Measurements from ENCODE around the gene GAB1.
A peak's percentile ranks its signal among the peaks of the same experiment; 100 is the strongest.

Gene GAB1

DNA sequence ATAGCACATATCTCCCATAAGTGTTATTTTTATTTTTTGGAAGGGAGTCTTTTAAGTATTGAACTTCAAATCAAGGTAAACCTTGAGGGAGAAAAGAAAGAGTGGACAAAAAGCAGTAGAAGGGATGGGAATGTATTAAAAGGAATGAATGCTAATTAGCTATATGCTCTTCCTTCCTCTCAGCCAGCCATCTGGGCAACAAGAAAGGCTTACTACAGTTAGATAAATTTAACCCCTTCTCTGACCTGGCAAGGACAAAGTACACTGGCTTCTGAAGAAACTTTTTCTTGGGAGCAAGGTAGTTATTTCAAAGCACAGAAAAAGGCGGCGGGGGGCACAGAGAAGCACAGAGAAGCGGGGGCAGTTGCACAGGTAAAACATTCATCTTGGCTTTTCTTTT, 54.6 kb downstream of the GAB1 start:
- no peak for FAIRE-seq

DNA sequence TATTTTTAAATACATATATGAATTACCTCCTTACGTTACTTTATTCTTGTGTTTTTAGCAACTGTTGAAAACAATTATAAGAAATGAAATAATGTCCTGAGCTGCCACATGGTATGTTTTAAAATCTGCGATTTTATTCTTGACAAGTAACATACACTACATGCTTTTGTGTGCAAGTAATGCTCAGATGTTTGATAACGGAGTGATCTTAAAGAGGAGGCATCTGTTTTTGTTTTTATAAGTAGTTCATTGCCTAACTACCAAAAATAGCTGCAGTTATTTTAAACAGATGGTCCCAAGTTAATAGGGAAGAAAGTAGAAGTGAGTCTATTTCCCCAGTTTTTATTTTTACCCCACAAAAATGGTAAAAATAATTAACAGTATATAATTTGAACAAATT, 55.2 kb downstream of the GAB1 start:
- no peak for FAIRE-seq

DNA sequence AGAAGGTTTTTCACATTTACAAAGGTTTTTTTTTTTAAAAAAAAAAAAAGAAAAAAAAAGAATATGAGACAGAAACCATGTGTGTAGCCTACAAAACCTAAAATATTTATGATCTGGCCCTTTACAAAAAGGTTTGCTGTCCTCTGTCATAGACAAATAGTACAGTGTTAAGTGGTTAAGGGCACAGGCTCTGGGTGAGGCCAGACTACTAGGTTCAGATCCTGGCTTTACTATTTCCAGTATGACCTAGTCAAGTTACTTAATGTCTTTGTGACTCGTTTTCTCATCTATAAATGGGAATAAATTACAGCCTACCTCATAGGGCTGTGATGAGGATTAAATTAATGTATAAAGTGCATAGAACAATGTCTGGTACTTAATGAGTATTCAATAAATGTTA, 56.5 kb downstream of the GAB1 start:
- FAIRE-seq: no peak

DNA sequence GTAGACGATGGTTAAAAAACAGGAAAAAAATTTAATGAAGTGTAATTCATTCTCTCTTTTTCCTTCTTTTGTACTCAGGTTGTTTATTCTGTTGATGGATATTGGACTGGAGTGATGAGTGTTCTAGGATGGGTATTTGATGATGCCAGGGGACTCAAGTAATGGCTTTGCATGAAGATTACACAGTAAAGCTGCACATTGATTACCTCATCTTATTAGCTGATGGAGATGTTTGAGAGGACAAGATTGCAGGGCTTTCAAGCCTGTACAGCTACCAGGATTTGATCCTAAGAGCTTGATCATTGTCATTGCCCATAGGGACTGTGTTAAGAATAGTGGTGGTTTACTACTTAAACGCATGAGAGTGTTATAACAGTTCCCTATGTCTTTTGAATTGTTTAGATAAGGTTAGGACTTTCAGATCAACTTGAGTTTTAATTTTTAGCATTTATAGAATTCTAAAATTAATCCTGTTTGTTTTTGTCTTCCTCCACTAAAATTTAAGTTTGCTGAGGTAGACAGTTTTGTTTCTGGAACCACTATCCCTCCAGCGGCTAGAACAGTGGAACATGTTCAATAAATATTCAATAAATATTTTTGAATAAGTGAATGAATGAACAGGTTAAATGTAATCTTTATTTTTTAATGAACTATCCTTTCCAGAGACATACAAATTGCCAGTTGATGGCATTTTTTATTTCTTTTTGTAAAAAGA, 58.2 kb downstream of the GAB1 start:
- FAIRE-seq: no peak

DNA sequence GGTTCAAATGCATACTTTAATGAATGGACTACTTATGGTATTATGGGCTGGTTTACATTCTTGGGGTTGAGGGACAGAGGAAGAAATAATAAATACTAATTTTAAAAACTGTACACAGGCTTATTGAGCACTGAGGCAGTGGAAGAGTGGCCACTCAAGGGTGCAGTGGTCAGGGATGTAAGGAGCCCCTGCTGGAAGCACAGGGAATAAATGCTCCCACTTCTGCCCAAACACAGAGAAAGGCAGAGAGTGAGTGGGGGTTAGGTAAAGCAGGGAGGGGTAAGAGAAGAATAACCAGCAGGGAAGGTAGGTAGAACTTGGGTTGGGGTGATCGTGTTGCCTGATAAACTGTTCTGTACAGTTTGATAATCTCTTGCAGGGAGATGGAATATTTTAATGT, 60.0 kb downstream of the GAB1 start:
- FAIRE-seq: no peak

DNA sequence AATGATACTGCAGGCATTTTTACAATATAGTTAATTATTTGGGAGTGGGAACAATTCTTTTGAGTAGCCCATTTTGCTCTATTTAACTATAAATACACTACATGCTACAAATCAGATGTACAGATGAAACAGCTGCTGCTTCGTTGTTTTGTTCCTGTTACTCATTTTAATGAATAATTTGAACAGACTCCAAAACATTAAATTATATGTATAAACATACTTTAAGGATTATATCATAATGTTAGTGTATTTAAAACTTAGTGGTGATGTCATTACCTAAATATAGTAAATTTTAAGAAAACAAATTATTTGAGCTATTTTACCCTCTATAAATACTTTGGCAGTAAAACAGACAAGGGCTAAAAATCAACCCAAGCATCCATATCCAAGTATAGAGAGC, 60.7 kb downstream of the GAB1 start:
- FAIRE-seq: peak; percentile 14

DNA sequence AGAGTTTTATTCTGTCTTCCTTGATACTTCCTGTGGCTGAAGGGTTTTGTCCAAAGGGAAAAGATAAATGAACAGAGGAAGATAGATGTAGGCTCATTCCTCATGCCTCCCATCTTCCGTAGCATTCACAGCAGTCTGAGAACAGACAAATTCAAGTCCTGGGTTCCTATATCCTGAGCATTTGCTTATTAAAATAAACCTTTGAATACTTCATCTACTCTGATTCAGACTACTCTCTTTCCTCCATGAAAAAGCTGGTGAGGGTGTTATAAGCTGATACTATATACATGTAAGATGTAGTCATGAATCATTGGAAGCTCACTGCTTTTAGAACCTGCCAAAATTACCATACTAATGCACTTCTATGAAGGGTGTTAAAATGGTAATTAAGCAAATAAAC, 61.2 kb downstream of the GAB1 start:
- FAIRE-seq: no peak

DNA sequence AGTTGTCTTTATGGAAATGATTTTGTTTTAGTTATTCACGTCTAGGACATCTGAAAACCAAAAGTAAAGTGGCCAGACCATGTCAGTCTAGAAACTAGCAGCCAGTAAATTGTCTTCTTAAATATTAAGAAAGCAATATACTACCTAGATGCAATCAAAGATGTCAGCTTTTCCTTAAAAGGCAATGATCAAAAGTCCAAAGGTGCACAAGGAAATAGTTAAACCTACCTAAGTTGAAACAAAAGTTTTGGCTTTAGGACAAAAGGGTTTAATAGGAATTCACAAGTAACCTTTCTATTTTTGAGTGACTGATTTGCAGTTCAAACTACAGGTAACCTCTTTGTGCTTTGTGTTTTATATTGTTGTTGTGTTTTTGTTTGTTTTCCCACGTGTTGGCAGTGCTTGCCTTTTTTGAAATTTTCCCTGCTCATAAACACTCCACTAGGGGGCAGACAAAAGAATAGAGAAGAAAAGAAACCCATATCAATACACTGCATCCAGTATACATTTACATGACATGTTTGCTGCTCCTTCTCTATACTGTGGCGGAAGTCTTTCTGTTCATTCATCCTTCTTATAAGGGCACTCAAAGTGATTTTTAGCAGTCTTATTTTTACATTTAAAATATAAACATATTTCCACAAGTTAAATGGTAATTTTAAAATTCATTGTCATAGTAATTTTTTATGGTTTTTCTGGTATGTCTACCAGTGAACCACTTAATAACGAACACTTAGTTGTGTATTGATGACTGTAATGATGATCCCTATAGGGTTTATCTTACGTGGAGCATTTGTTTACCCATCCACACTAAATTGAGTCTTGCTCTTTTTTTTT, 62.7 kb downstream of the GAB1 start:
- peak; percentile 43 for FAIRE-seq

DNA sequence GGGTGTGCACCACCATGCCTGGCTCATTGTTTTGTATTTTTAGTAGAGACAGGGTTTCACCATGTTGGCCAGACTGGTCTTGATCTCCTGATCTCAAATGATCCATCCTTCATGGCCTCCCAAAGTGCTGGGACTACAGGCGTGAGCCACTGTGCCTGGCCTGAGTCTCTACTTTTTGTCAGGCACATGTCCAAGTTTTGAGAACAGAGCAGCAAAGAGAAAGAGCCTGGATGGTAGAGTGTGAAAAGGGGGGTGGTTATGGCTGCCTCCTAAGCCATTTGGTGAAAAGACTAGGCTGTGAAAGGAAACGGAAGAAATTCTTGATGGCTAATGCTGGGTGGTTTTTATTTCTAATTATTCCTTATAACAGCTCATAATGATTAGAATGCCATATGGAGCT, 63.4 kb downstream of the GAB1 start:
- FAIRE-seq: no peak

DNA sequence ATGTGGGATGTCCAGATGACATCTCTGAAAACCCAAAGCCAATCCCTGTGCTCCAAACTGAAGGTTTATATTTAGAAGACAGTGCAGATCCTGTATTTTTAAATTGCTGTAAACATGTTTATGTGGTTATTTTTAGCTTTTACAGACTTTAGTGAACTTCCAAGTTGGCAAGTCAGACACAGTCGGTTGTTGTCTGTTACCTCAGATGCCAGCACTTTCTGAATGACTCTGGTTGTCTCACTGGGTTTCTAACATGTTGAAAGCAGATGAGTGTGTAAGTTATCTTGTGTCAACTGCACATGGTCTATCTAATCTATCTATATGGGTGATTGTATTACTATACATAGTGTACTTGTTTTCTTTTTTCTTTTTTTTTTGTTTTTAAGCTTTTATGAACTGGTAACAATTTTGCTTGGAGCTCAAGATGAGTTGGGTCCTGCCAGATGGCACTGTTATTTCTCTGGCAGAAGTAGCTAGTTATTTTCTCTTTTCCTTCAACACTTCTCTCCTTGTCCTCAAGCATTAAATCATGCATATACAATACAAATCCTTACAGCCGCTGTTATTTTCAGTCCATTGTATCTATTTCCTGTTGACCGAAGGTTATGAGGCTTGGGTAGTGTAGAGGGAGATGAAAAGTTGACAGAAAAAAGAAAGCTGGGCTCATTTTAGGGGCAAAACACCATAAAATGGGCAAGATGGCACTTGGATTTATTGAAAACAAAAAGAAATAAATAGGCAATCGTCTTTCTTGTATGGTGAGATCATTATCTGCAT, 66.3 kb downstream of the GAB1 start:
- no peak for FAIRE-seq

DNA sequence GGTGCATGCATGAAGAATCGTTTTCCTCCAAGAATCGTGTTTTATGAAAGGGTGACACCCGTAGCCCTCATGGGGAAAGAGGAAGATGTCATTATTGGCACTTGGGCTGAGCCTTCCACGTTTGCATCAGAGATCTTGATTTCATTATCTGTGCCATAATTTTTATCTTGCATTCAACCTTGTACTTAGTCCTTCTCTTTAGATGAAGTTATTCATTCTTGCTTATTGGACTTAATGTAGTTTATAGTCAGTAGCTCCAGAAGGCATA, 66.8 kb downstream of the GAB1 start:
- no peak for FAIRE-seq

DNA sequence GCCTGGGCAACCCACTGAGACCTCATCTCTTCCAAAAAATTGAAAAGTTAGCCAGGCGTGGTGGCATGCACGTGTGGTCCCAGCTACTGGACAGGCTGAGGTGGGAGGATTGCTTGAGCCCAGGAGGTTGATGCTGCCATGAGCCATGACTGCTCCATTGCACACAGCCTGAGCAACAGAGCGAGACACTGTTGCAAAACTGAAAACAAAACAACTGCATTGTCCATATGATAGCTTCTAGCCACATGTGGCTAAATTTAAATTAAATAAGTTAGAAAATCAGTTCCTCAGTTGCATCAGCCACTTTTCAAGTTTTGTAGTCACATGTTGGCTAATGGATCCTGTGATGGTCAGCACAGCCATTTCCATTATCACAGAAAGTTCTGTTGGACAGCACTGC, 67.9 kb downstream of the GAB1 start:
- no peak for FAIRE-seq

DNA sequence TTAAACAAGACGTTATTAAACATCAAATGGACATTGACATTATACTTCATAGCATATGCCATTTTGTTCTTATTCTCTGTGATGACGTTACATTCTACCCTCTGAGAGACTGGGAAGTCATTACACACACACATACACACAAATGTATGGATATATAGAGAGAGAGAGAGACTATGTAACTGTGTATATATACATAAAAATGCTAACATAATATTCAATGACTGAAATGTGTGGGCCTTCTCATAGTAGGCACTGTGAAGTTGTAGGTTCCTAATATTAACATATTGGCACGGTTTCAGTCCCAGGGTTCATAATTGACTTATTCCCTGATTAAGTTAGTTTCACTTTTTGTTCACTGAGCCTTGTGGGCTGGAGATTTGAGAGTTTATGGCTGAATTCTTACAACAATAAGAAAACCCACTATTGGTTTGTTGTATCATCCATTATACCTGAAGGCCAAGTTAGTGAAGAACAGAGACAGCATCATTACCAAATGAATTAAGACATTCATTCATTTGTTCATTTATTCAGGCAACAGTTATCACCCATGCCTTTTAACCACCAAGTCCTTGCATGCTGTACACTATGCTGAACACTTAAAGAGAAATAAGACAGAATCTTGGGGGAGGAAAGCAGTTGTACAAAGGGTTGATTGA, 68.5 kb downstream of the GAB1 start:
- no peak for FAIRE-seq

DNA sequence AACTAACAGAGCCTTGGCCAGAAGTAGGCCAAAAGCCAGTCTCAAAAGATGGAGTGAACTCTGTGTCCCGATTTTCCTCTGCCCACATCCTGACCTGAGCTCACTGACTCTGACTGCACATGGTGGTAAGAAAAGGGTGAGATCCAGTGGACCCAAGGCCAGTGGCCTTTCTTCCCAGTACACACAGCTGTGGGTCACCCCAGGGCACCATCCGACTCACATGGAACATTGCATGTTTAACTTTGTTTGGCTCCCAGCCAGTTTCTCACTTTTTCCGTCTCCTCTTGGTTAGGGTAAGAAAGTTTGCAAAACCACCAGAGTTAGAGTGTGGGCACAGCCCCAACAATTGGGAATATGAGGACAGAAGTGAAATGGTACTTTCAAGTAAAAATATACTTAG, 69.8 kb downstream of the GAB1 start:
- FAIRE-seq: no peak

DNA sequence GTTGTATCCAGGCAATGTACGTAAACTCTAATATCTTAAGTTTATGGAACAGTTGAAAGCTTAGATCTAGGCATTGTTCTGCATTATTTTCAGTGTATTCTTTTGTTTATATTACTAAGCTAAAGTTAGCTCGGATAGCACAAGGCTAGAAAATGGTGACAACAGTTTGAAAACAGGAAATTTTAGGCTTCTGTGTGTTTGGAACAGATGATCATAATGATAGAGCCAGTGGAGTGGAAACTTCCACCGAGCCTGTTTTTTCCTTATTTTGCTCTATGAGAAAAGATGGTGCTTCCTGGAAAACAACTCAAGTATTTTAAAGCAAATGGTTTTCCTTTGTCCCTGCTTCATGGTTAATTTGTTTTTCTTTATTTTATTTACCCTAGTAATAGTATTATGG, 70.8 kb downstream of the GAB1 start:
- no peak for FAIRE-seq

DNA sequence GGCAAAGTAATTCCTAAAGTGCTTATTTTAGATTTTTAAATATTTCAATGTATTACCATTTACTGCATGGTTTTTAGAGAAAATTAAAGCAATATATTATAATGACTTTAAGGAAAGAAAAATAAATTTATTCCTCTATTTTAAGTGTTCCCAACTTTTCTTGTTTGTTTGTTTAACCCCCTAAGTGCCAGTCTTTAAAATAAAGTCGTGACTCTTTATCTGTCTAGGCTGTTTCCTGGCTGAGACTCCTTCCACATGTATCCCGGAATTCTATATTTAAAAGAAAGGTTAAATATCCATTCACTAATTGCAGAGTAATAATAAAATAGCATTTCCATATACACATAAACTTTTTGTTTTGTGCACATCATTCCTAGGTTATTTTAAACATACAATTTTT, 71.2 kb downstream of the GAB1 start:
- peak; percentile 62 for FAIRE-seq

DNA sequence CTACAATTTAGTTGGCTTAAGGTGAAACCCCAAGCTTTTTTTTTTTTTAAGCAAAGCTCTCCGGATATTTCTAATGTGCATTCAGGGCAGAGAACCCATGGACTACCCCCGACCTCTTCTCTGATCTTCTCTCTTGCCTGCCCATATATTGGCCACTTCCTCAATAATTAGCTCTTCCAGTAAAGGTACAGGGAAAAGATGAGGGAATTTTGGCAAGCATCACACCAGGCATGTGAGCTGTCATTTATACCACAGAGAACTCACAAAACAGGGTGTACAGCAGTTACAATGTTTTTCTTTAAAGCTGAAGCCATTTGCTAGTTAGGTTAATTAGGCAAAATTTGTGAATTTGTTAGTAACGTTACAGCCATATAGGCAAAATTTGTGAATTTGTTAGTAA, 73.3 kb downstream of the GAB1 start:
- no peak for FAIRE-seq

DNA sequence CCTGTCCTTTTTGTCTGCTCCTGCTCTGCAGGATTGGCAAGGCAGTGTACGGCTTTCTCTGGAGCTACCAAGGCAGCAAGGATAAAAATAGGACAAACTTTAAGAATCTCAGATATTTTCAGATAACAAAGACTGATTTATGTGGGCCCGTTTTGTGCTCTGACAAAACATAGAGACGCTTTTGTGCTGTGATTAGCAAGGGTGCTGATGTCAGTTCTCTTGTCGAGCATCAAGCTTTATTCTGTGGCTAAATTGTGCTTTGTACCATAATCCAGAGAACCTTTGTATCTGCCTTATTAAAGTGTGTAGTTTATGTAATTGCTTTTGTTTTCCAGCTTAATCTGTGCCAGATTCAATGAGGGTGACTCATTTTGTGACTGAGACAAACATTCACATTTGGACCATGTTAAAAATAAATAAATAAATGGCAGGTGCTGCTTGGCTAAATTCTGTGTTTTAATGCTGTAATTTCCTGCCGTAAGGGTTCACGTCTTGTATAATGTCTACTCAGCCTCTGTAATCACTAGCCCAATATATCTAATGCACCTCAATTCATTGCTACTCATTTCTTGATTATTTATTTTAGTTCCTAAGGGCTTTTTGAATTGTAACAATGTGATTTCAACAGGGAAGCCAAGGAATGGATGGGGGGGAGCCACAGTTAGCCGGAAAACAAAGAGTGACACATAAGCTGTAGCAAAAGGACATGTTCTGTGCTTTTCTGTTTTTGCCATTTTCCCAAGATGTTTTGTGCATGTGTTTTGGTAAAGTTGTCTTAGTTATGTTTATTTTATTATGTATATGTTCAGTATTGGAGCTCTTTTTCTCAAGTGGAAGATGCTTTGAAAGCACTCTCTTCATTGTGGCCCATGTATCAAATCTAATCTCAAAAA, 75.1 kb downstream of the GAB1 start:
- no peak for FAIRE-seq

DNA sequence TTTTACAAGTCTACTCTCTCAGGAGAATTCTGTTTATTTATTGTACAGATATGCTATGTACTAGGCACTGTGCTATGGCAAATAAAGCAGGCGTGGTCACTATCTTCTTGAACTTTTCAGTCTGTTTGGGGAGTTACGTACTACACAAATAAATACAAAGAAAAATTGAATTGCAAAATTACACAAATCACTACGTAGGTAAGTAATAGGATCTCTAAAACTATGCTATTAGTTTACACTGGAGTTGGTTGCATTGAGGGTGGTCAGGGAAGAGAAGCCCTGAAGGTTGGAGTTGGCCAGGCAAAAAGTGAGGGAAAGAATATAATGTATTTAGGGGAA, 75.7 kb downstream of the GAB1 start:
- no peak for FAIRE-seq

DNA sequence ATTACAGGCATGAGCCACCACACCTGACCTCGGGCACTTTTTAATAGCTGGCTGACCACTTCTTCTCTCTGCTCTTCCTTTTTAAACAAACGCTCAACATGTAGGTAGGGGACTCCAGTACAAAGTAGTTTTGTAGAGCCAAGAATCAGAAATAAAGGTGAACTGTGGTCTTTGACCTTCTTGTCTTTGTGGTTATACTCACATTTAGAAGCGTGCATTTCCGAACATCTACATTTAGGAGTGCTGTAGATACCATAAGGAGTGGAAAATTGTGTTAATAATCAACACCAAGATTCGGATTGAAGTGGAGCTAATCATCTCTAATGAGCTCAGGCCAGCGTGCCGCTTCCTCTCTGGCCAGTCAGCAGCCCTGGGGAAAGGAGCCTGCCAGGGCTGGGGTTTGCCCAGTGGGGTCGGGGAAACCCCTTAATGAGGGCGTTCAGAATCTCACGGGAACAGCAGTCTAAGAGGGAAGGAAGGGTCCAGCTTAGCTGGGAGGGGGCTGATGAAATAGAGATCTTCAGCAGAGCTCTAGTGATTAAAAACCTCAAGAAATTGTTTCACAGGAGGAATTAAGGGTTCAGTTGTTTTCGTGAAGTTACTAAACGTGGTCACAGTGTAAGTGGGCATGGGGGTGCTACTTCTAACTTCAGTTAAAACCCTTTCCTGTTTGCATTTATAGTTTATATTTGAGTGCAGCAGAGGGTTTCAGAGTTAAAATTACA, 81.2 kb downstream of the GAB1 start:
- FAIRE-seq: no peak

DNA sequence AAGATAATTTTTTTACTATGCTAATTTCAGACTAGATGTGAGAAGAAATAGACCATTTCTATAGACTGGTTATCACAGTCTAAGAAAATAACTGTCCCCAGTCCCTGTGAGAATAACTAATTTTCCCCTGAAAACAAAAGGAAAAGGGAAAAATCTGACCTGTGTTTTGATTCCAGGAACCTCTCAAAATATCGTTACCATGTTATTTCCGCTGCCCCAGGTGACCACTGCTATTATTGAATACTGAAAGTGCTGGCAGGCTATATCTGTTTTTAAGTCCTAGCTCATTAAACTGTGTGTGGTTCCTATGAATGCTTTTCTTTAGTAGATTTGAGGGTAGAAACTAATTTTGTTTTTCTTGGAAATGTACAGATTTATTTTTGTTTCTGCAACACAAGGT, 83.6 kb downstream of the GAB1 start:
- no peak for FAIRE-seq

DNA sequence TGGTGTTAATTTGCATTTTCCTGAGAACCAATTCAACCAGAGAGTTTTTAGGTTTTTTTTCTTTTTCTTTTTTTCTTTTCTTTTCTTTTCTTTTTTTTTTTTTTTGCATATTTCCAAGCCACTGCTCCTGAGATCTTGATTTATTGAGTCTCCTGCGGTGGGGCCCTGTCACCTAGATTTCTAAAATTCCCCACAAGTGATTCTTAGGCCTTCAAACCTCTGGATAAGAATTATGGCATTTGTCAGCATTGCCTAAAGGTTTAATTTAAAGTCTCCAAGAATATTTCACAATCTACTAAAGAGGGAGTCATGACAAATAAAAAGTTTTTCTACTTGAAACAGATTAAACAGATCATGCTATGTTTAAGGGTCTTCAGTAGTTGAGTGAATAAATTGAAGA, 84.9 kb downstream of the GAB1 start:
- FAIRE-seq: no peak
